HG03097 (cell line): Measurements from ENCODE around the gene ZSWIM6.

Source experiments
- ATAC-seq: cut with Tn5 transposase; IDR thresholded peaks from one replicate; pipeline ENCODE4 v1.9.1; 2021; ENCODE audit not compliant: unreplicated experiment, low FRiP score

ZSWIM6 gene

DNA sequence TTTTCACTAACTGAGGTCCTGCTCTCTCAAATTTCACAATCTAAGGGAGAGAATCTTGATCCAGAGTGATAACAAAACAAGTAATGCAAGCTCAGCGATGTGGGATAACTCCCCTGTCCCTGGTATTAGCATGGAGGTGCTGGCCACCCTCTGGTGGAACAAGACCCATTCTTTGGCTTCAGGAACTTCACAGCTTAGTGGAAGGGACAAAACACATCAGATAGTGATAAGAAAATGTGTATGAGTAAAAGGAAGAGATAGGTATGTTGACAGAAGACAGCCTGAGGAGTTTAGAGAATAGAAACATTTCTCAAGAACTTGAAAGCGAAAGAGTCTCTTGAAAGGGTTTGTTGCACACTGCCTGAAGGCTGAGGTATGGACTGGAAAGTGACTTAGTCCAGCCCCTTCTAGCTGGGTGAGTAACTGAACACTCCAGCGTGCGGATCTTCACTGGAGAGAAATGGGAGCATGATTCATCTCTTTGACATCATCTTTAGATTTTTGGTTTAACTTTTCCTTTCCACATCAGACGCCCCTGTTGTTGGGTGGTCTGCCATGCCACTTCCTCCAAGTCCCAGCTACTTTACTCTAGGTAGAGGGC lies 25.4 kb upstream of the ZSWIM6 start:
- peak; percentile 91 for ATAC-seq

DNA sequence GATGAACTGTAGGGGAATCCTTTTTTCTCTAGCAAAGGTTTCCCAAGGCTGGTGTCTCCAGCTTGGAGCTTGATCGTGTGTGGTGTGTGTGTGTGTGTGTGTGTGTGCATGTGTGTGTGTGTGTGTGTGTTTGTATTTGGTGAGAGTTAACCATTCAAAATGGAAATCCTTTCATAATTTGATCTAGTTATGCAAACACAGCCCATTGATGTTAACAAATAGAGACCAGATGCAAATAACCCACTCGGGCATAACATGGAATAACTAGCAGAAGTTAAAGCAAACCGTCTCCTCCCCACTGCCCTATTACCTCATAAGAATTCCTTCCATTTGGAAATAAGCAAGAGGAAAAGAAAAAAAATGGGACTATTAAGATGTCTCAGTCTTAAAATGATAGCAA lies 24.9 kb upstream of the ZSWIM6 start:
- ATAC-seq, result no peak

DNA sequence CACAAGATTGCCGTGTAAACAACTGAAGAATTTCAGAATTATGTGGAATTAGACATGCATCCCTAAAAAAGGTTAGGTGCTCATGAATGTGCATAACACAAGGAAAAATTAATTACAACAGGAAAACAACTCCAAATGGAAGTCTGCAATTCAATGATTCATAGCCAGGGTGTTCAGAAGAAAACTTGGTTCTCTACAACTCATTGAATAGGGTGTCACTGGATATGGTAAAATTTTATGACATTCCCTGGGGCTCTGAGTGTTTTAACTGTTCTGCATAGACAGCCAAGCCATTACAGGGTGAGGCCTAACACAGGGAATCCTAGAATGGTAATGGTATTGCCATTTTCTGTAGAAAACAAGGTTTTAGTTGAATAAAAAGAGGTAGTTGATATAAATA lies 24.4 kb upstream of the ZSWIM6 start:
- ATAC-seq, result no peak

DNA sequence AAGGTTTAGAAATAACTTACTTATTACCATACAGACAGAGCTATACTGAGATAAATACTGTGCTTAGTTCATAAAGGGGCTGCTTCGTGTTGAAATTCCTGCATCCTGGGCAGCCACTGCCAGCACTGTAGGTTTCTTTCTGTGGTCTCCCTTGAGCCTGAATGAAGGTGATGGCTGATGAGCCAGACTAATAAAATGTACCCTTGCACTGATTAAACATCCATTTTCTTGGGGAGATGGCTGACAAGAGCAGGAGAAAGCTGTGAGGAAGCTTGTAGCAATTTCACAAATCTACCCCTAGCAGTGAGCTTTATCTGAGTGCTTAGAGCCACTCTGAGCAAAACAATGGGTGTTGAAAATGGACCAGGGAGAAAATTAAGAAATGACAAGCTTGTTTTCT lies 23.3 kb upstream of the ZSWIM6 start:
- no peak for ATAC-seq

DNA sequence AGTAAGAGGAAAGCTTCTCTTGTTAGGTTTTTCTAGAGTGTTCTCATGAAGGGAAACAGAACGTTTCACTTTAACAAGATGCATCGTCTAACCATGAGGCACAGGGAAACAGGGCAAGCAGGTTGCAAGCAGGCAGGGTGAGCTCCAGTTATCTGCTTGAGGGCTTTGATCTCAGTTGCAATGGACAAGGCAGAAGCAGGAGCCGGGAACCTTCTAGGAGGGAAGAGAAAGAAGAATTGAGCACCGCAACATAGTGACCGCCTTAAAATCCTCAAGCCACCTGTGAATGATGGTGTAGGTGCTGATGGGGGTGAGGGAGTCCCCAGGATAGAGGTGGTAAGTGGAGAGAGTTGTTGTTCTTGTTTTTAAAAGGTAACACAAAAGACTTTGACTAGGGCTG lies 22.9 kb upstream of the ZSWIM6 start:
- no peak for ATAC-seq

DNA sequence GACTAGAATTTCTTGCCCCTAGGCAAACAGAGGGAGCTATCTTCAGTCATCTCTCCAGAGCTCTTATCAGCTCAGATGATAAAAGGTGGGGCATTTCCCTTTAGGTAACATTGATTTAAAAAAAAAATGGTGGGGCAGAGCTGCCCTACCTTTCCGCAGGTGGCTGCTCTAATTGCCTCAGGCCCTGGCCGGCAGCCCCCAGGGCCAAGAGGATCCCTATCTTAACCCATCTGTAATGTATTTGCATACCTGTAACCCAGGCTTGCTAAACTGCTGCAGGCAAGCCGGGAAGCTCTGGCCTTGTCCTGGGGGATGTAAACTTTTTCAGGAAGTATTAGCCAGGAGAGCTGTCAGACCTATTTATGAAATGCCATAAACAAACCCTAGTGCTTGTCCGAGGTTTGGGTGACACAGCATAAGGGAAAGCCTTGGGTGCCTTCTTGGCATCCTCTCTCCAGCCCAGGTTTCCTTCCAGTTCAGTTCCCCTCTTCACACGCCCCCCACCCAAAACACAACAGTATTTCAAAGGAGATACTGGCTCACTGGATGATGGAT lies 20.9 kb upstream of the ZSWIM6 start:
- no peak for ATAC-seq

DNA sequence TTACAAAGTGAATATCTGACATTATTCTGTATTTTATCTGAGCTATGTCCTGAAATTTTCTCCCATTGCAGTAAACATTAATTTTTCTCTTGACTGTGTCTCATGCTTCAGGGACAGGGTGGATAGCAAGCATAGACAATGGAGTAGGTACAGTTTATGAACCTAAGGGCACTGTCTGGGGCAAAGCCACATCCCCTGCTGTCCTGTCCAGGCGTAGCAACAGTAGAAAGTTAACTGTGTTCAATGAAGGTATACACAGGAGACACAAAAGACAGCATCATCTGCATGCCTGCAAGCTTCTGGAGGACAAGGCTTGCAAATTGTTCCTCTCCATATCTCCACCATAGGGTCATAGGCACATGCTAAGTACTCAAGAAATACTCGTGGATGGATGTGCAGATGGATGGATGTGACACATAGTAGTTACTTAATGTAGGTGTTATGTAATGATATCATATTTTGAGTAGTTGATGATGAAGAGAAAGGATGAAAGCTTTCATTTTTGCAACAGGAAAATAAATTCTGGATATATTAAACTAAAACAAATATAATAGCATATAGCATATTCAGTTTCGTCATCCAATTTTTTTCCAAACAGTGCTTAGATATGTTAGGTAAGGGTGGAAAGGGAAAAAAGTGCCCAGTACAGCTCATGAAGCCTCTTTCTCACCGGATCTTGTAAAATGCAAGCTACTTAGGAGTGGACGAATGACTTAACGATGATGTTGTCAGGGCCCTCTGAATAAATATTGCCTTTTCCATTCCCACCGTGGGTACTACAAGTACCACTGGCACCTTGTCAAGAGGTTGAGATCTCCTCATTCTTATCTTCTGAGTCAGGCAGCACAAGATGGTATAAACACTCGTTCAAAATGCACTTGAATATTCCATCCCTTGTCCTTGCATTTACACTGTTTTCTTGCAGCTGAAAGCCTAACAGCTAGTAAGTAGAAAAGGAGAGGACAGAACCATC lies 19.9 kb upstream of the ZSWIM6 start:
- ATAC-seq, result no peak

DNA sequence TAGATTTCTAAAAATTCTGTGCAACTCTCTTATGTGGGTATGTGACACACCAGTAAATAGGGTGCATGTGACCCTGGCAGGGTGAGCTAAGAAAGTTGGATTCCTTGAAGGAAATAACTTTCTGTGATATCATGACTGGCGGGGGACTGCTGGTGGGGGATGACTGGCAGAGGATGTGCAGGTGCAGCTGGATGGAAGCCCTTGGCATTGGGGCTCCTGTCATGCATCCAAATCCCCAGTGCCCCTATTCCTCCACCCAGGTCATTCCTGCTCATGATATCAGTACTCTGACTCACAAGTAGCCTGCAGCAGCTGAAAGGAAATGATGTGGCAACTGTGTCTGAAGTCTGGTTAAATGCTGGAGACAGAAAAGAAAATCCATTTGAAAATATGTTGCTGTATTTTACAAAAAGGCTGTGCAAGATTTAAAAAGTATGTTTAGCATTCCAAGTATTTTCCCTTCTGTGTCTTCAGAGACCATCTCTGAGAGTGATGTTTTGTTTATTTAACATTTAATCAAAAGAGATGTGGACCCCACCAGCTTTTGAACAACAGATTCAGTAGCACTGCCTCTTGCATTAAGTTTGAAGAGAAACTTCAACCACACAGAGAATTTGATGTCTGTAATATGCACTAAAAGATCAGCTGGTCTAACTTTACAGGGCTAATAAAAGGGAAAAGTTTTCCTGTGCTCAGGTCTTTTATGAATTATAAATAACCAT lies 17.9 kb upstream of the ZSWIM6 start:
- ATAC-seq, result no peak

DNA sequence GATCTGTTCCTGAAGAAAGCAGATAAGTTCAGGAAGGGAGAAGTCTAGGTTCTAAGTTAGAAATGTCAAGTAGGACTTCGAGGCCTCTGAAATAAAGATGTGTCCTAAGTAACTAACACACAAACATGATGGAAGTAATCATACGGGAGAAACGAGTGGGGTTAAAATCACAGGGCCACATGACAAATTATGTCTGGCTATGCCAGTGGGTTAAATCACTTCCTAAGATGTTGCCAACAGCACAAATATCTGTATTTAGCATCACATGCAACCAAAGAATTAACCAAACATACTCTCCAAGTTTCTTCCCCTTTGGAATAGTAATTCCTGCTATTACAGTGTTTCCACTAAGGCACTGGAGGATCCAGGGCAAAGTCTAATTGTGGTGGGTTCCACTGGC lies 13.7 kb upstream of the ZSWIM6 start:
- ATAC-seq, result no peak

DNA sequence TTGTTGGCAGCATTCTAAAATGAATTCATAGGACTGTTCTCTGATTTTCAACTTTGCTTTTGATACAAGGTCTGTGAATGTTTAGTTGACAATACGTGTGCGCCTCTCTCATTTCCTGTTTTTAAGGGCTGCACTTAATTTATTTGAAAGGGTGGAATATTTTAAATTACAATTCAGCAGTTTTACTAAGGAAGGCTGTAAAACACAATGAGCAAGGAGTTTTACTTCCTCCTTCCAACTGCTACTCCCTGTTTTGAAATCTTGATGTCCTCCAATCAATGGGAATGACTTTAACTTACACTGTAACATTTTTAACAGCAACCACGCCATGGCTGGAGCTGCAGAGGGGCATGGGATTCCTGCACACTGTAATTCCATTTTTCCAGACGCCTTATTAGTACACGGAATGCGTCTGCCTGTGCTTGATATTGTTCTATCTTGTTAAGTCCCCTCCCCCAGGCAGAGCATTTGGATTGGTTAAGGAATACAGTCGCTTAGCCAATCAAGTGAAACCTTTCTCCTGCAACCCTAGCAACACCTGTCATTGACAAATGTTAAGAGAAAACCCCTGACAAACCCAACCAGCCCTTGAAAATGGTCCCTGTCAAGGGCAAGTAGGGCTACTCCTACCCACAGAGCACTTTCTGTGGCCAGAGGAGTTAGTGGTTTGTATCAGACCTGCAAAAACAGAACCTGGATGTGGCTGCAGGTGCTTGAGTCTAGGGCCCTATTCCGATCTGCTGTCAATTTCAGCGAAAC lies 12.5 kb upstream of the ZSWIM6 start:
- ATAC-seq, result peak; percentile 99

DNA sequence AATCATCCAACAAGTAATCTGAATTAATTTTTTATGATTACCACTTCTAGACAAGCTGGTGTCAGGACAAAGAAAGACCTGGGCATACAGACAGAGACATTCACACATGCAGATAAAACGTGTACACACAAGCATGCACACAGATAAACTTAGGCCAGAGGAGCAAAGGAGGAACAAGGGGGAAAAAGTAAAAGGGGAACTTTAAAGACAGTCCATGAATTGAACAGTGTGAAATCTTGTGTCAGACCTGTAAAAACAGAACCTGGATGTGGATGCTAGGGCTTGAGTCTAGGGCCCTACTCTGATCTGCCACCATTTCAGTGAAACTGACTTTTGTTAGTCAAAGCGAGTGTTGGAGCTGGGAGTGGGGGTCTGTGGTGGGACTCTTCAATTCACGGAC lies 11.2 kb upstream of the ZSWIM6 start:
- ATAC-seq, result no peak

DNA sequence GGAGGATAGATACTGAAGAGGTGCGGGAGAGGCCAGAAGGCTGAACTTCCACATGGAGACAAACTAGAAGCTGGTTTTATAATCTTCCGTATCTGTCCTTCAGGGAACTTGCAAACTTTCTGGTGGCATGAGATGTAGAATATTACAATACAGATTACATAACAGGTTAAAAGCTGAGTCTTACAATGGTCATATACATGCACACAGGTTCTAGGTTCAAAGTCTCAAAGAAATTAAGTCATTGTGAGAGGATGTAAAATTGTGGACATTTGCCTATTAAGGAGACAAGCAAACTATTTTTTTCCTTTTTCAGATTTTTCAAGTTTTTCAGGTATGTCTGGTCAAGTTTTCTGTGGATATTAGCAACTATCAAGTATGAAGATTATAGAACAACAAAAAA lies 10.4 kb upstream of the ZSWIM6 start:
- ATAC-seq, result no peak

DNA sequence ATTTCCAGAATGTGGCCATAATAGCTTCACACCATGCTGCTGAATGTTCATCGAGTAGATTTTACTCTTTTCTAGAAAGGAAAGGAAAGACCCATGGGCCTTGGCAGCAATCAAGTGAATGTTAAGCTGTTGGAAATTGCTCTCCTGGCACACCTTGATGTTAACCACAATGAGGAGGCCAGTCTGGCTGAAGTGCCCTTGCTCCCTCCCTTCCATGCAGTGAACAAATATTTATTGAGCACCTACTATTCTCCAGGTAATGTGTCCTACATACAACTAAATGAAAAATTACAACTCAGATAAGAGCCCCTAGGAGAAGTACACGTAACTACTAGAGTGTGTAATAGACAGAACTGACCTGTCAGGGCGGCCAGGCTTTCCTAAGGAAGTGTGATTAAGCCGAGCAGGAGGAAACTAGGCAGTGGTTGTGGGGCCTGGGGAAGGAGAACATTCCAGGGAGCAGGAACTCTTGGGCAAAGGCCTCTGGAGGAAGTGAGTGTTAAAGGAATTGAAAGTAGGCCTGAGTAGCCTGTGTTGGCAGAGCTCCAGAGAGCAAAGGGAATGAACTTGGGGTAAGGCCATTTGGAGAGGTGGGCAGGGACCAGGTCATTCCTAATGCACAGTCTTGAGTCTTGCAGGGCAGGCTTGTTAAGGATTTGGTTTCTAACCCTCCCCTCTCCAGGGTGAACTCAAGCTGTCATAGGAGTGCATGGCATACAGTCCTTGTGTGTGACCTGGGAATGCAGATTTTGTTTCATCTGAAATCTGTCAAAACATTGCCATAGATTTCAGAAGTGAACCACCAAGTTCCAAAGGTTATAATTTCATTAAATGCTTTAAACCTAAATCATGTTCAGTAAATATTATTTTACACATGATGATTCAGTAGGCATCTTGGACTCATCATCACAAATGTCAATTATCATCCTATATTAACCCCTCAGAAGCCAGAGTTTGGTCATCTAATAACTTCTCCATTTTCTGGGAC lies 9.0 kb upstream of the ZSWIM6 start:
- no peak for ATAC-seq

DNA sequence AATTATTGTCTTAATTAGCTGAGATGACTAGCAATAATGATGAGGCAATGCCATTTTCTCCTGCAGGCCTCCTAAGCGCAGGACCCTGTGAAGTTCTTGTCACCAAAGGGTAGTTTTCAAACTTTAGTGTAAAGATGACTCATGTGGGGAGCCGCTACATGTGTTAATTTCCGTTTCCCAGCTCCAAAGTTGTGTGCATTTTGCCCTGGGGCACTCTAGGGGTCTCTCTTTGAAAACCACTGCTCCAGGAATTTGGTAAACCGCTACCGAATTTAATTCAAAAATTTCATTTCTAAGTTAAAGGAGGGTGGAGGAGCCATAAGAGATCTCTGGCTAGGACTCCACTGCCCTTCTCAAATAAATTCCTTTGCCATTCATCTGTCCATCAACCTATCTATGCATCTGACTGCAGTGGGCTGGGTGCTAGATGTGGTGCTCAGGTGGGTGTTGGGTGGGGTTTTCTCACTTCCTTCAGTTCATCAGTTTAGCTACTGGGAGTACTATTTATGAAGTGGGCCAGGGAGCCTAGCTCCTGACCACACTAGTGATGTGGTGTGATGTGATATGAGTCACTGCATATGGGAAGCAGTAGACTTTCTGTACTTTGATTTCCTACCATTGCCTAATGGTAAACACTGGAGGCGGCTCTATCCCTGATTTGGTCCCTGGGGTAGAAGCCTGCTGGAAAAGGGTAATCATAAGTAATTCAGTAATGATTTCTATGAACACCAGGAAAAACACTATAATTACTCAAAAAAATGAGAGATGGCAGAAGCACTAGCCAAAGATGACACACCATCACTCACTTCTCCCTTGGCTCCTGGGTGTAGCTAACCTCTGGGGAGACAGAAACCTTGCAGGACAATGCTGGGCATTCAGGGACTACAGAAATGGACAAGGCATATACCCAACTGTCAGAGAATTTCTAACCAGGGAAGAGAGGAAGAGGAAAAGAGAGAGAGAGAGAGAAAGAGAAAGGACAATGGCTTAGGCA lies 4.0 kb upstream of the ZSWIM6 start:
- peak; percentile 24 for ATAC-seq

DNA sequence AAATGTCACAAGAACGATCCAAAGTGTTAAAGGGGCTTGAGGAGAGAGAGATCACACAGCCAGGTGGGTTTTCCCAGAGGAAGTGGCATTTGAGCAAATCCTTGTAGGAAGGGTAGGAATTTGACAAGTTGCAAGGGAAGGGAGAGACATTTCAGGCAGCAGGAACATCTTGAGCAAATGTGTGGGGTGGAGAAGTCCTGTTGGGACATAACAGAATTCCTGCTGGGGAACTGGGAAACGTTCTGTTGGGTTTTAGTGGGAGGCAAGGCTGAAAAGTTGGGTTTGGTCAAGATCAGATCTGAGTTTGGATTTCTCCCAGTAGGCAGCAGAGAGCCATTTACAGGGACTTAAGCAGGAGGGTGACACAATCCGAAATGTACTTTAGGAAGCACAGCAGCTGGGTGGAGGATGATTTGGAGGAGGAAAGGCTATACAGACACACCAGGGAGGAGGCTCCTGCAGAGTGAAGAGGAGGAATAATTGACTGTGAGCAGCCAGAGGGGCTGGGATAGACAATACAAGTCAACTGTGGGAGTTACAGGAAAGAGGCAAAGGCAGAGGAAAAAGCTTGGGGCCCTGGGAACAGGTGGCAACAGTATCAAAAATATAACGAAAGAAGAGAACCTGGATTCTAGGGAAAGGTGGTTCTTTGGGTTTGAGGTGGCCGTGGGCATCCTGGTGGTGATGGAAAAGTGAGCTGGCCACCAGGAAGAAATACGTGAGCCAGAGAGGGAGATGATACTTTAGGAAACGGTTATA lies 3.1 kb upstream of the ZSWIM6 start:
- ATAC-seq, result no peak

DNA sequence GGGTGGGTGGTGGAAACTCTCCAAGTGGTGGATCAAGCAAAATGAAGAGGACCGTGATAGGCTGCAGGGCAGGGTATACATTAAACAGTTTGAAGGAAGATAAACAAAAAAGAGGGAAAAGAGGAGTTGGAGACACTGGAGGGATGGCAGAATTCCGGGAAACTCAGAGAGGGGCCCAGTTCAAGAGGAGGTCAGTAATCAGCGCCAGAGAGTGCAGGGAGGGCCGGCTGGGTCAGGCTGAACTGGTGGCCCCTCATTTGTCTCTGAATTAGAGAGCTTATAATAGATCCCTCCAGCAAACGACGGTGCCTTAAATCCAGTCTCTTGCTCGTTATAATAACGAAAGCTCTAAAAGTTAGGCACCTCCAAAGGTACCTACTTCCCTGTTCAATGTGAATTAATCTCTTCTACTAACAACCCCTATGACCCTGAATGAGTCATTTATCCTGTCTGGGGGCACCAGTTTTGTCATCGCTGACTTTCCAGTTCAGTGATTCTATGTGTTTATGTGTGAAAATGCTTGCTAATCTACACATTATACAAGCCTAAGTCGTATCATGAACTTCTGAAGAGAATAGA lies 2.4 kb upstream of the ZSWIM6 start:
- no peak for ATAC-seq

DNA sequence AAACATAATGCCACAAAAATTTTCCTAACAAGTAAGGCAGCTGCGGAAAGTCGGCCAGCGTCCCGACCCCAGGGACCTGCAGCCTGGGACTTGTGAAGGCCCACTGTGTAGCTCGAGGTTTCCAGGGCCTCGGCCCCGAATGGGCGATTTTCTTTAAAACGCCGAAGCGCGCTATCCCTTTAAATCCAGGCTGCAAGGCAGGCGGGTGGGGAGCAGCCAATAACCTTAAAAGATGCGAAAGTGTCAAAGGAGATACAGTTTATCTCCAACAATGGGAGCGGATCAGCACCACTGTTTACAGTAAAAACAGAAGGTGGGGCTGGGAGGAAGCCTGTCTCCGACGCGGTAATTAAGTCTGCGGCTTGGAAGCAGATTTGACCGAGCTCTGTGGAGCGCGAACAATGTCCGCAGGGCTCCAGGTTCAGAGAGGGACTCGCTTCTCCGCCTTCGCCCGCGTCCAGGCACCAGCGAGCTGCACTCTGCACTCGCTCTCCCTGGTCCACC lies 1.7 kb upstream of the ZSWIM6 start:
- ATAC-seq, result no peak
